ENCODE data around the gene TAS1R2.

Gene TAS1R2

GRCh38 chr1:18859560-18859959 is at the start of gene TAS1R2:
TAS1R2 (minus strand) TSS chr1:18859660; CDS start chr1:18859660, 0 bp downstream.
- no peak for ATAC-seq
- TF ChIP-seq GLIS3 (CRISPR knock-in tag; IDR thresholded peaks at IDR 0.05): no peak
- no peak for TF ChIP-seq CREB5 (CRISPR knock-in tag; IDR thresholded peaks at IDR 0.05; ENCODE audit: low read depth)
- no peak for TF ChIP-seq PPARA (CRISPR knock-in tag; IDR thresholded peaks at IDR 0.05; ENCODE audit: borderline replicate concordance)
- no peak for TF ChIP-seq TOX (CRISPR knock-in tag; IDR thresholded peaks at IDR 0.05; ENCODE audit: borderline replicate concordance)
- no peak for TF ChIP-seq ZNF565 (CRISPR knock-in tag; conservative IDR thresholded peaks at IDR 0.05; ENCODE audit: low read depth)
- TF ChIP-seq ZC3H10 (CRISPR knock-in tag; IDR thresholded peaks at IDR 0.05): no peak
- TF ChIP-seq ZNF70 (CRISPR knock-in tag; IDR thresholded peaks at IDR 0.05): no peak
- no peak for TF ChIP-seq PATZ1 (CRISPR knock-in tag; IDR thresholded peaks at IDR 0.05; ENCODE audit: borderline replicate concordance)
- no peak for TF ChIP-seq BACH2 (CRISPR knock-in tag; IDR thresholded peaks at IDR 0.05; ENCODE audit: borderline replicate concordance)
- TF ChIP-seq TCF4 (CRISPR knock-in tag; IDR thresholded peaks at IDR 0.05; ENCODE audit: borderline replicate concordance): no peak

GRCh38 chr1:18907917-18908845 is 48.7 kb upstream of the TAS1R2 start:
- TF ChIP-seq OSR1 (CRISPR knock-in tag; IDR thresholded peaks at IDR 0.05) (no peak), CSRNP3 (CRISPR knock-in tag; IDR thresholded peaks at IDR 0.05) (no peak), ZNF565 (CRISPR knock-in tag; conservative IDR thresholded peaks at IDR 0.05; ENCODE audit: low read depth) (no peak), SNAI2 (CRISPR knock-in tag; IDR thresholded peaks at IDR 0.05) (no peak), RARB (CRISPR knock-in tag; IDR thresholded peaks at IDR 0.05) (no peak), ZNF70 (CRISPR knock-in tag; IDR thresholded peaks at IDR 0.05) (no peak), ZNF8 (CRISPR knock-in tag; IDR thresholded peaks at IDR 0.05) (no peak), PPARA (CRISPR knock-in tag; IDR thresholded peaks at IDR 0.05; ENCODE audit: borderline replicate concordance) (no peak), POU6F1 (CRISPR knock-in tag; IDR thresholded peaks at IDR 0.05; ENCODE audit: borderline replicate concordance, low read depth) (no peak), ZC3H10 (CRISPR knock-in tag; IDR thresholded peaks at IDR 0.05) (no peak), ISL1 (CRISPR knock-in tag; IDR thresholded peaks at IDR 0.05) (no peak)
- ATAC-seq: no peak

GRCh38 chr1:18907021-18907916 is 47.8 kb upstream of the TAS1R2 start:
- ATAC-seq: peak; percentile 9; the same call in 2 of the 3 replicates
- TF ChIP-seq RARB (CRISPR knock-in tag; IDR thresholded peaks at IDR 0.05) (no peak), GLIS3 (CRISPR knock-in tag; IDR thresholded peaks at IDR 0.05) (no peak), SNAI2 (CRISPR knock-in tag; IDR thresholded peaks at IDR 0.05) (no peak), BACH2 (CRISPR knock-in tag; IDR thresholded peaks at IDR 0.05; ENCODE audit: borderline replicate concordance) (no peak), ZNF70 (CRISPR knock-in tag; IDR thresholded peaks at IDR 0.05) (no peak), ARNTL (CRISPR knock-in tag; IDR thresholded peaks at IDR 0.05; ENCODE audit: borderline replicate concordance, low read depth) (no peak), POU6F1 (CRISPR knock-in tag; IDR thresholded peaks at IDR 0.05; ENCODE audit: borderline replicate concordance, low read depth) (no peak), TSHZ2 (CRISPR knock-in tag; IDR thresholded peaks at IDR 0.05) (no peak), ESRRG (CRISPR knock-in tag; IDR thresholded peaks at IDR 0.05) (no peak), PATZ1 (CRISPR knock-in tag; IDR thresholded peaks at IDR 0.05; ENCODE audit: borderline replicate concordance) (no peak), ZFP3 (CRISPR knock-in tag; IDR thresholded peaks at IDR 0.05) (no peak), ZNF8 (CRISPR knock-in tag; IDR thresholded peaks at IDR 0.05) (no peak), PPARA (CRISPR knock-in tag; IDR thresholded peaks at IDR 0.05; ENCODE audit: borderline replicate concordance) (no peak)
